ENCODE results near the gene SEC14L1. TPM values are rescaled to one million over a fixed set of nuclear protein-coding genes. Genes with fewer than 3 reads are reported as not detected.
A peak's percentile ranks its signal among the peaks of the same experiment; 100 is the strongest.

The SEC14L1 gene
- total RNA-seq, 1 experiment from 2014 or later, result 279 TPM

GRCh38 chr17:77212833-77213777 is 72.3 kb downstream of the SEC14L1 start:
- DNase-seq (ENCODE audit: low read depth, low spot score), result no peak
- ChIA-PET CTCF (no interaction called here), POLR2A (interaction anchor here (0.5 to 0.6 kb wide), 2 partner anchors 102 to 178 kb away, joined by 3 to 5 read pairs; no protein-coding TSS in a partner anchor)
- no peaks in the 10 kb centered on the region for H3K27me3 ChIP-seq (ENCODE audit: control insufficient read depth, insufficient read depth, low read length)
- ATAC-seq, result peak; percentile 39; the same call in 1 of the 2 replicates
- no peaks in the 10 kb centered on the region for H3K9me3 ChIP-seq (ENCODE audit: control insufficient read depth, insufficient read depth, low read depth, low read length)
- intact Hi-C loops (cut with micrococcal nuclease; ENCODE audit: unreplicated experiment) (no loop called here), in situ Hi-C loops (cut with HindIII; ENCODE audit: low pct_unique_long_range_greater_than_20kb, low sequenced_read_pairs) (no loop called here)
- no peak overlapping the region for H3K27ac ChIP-seq (ENCODE audit: low read length)
- no peak overlapping the region for H3K4me3 ChIP-seq (ENCODE audit: low read depth in 2 of 2, low read length in 2 of 2)
- H3K4me1 ChIP-seq (ENCODE audit: control insufficient read depth, insufficient read depth, low read length), result peaks cover 6% of the 10 kb centered on the region
- H3K36me3 ChIP-seq (ENCODE audit: control insufficient read depth, insufficient read depth, low read length), result peaks cover 46% of the 10 kb centered on the region
- no TSS peak for BruUV-seq (replicated peaks)
- TF ChIP-seq TCF7L2 (IDR thresholded peaks at IDR 0.05; ENCODE audit: low read depth, low read length), result no peak
- no peak for TF ChIP-seq CTCF (IDR thresholded peaks at IDR 0.05)
- TF ChIP-seq POLR2AphosphoS5 (IDR thresholded peaks at IDR 0.05; ENCODE audit: low read depth, low read length), result no peak
- no peak for TF ChIP-seq REST (IDR thresholded peaks at IDR 0.05; ENCODE audit: insufficient read depth in 1 of 2, low read depth in 2 of 2, low read length in 1 of 2)
- TF ChIP-seq SIN3A (IDR thresholded peaks at IDR 0.05; ENCODE audit: borderline replicate concordance, insufficient read depth, low read depth, low read length), result no peak

GRCh38 chr17:77213778-77214132 is 73.0 kb downstream of the SEC14L1 start:
- no peak for DNase-seq (ENCODE audit: low read depth, low spot score)
- Histone ChIP-seq H3K9me3 (ENCODE audit: control insufficient read depth, insufficient read depth, low read depth, low read length) (no peaks in the 10 kb centered on the region), H3K27me3 (ENCODE audit: control insufficient read depth, insufficient read depth, low read length) (no peaks in the 10 kb centered on the region), H3K4me3 (ENCODE audit: low read depth in 2 of 2, low read length in 2 of 2) (no peak overlapping the region), H3K27ac (ENCODE audit: low read length) (no peak overlapping the region), H3K36me3 (ENCODE audit: control insufficient read depth, insufficient read depth, low read length) (peaks cover 42% of the 10 kb centered on the region), H3K4me1 (ENCODE audit: control insufficient read depth, insufficient read depth, low read length) (no peaks in the 10 kb centered on the region)
- ChIA-PET CTCF (no interaction called here), POLR2A (interaction anchor here (0.6 kb wide), 1 partner anchor 124 kb away, joined by 5 read pairs; no protein-coding TSS in a partner anchor)
- BruUV-seq (replicated peaks), result no TSS peak
- no peak for TF ChIP-seq REST (IDR thresholded peaks at IDR 0.05; ENCODE audit: insufficient read depth in 1 of 2, low read depth in 2 of 2, low read length in 1 of 2)
- TF ChIP-seq POLR2AphosphoS5 (IDR thresholded peaks at IDR 0.05; ENCODE audit: low read depth, low read length), result no peak
- TF ChIP-seq CTCF (IDR thresholded peaks at IDR 0.05), result no peak
- TF ChIP-seq SIN3A (IDR thresholded peaks at IDR 0.05; ENCODE audit: borderline replicate concordance, insufficient read depth, low read depth, low read length), result no peak
- no peak for TF ChIP-seq TCF7L2 (IDR thresholded peaks at IDR 0.05; ENCODE audit: low read depth, low read length)
- ATAC-seq, result no peak; the same call in 1 of the 2 replicates
- intact Hi-C loops (cut with micrococcal nuclease; ENCODE audit: unreplicated experiment) (no loop called here), in situ Hi-C loops (cut with HindIII; ENCODE audit: low pct_unique_long_range_greater_than_20kb, low sequenced_read_pairs) (no loop called here)
